HG02798 (cell line): Measurements from ENCODE around the gene UCK2.

Experiments used
- ATAC-seq: cut with Tn5 transposase; IDR thresholded peaks from one replicate; pipeline ENCODE4 v1.9.1; 2021; ENCODE audit warnings: mild to moderate bottlenecking; ENCODE audit not compliant: unreplicated experiment, poor library complexity

The UCK2 gene

DNA sequence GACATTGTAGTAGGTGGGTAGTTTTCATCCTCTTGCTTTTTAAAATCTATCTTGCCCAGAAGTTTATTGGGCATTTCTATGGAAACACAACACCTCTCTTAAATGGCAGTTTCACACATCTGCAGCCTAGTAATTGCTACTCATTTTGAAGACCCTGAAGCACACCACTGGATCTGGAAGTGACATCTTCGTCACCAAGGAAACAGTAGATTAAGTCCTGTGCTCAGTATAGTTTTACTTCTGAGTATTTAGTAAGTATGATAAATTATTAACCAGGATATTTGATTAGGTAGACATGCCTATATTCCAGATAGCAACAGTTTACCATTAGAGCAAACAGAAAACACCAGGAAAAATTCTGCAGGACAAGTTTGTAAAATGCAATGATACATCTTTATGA is 48.7 kb downstream of the UCK2 start:
- no peak for ATAC-seq

DNA sequence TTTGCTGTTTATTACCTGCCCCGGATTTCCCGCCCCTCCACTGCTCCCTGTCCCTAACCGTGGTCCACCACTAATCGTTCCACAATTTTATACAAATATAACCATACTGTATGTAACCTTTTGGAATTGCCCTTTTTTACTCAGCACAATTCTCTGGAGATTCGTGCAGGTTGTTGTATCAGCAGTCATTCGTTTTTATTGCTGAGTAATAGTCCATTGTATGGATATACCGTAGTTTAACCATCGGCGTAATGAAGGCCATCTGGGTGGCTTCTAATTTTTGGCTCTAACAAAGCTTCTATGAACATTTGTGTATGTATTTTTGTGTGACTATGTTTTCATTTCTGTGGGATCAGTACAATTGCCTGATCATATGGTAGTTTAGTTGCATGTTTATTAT is 50.0 kb downstream of the UCK2 start:
- ATAC-seq: no peak

DNA sequence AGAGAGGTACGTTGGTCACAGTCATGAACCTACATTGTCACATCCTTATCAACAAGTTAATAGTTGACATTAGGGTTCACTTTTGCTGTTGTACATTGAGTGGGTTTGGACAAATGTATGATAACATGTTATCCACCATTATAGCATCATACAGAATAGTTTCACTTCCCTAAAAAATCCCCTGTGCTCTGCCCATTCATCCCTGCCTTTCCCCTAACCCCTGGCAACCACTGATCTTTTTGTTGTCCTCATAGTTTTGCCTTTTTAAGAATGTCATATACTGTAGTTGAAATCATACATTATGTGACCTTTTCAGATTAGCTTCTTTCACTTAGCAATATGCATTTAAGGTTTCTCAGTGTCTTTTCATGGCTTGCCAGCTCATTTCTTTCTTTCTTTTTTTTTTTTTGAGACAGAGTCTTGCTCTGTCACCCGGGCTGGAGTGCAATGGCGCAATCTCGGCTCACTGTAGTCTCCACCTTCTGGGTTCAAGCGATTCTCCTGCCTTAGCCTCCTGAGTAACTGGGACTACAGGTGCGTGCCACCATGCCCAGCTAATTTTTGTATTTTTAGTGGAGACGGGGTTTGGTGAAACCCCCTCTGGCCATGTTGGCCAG is 50.6 kb downstream of the UCK2 start:
- ATAC-seq: peak; percentile 61

DNA sequence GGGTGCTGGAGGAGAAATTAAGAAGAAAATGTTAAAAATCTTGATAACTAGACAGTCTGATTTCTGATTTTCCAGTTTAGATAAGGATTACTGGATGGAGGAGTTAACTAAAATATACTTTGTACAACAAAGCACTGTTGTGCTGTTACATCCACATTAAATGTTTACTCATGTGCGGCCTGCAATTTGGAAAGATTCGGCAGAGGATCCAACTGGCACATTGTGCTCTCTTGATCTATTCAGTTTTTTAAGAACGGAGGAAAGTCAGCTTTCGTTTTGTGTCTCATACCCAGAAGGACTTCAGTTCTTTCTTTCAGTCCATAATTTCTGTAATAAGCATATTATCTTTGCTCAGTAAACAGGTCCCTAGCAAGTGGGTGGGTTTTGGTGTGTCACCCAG is 52.5 kb downstream of the UCK2 start:
- ATAC-seq: no peak

DNA sequence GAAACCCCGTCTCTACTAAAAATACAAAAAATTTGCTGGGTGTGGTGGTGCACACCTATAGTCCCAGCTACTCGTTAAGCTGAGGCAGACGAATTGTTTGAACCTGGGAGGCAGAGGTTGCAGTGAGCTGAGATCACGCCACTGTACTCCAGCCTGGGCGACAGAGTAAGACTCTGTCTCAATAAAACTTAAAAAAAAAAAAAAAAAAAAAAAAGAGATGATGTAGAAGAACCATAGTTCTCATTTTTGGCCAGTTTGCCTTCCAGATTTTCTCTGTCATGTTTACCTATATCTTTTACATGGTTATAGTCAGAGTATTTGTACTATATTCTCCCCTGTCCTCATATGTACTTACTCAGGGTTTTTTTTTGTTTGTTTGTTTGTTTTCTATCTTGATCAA is 53.6 kb downstream of the UCK2 start:
- no peak for ATAC-seq

DNA sequence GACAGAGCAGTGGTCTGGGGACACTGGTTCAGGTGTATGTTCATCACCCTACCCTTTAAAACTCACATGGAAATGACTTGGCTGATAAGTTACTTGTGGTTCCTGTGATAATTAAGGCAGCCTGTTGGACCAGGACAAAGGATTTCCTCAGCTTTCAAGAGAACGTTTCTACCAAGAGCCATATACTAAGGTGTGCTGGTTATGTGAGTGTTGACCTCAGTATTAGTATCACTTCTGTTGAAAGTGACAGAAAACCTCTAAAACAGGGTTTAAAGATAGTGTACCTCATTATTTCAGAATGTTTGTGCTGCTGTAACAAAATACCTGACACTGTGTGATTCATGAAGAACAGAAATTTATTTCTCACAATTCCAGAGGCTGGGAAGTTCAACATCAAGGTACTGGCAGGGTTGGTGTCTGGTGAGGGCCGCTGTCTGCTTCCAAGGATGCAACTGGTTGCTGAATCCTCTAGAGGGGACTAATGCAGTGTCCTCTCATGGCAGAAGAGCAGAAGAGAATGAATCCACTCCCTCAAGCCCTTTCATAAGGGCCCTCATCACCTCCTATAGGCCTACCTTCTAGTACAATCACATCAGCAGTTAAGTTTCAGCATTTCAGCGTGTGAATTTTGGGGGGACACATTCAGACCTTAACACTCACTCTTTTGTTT is 54.9 kb downstream of the UCK2 start:
- ATAC-seq: peak; percentile 31

DNA sequence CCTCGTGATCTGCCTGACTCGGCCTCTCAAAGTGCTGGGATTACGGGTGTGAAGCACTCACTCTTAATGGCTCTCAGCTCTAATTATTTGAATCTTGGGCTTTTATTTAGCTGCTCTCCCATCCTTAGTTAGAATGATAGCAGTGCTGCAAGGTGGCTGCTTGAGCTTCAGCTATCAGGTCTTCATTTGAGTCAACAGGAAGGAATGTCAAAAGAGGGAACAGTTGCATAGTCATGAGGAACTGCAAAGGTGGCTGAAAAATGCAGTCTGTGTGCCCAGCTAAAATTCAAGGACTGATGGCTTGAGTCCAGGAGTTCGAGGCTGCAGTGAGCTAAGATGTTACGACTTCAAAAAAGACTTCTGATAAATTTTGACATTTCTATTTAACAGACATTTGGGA is 55.6 kb downstream of the UCK2 start:
- no peak for ATAC-seq

DNA sequence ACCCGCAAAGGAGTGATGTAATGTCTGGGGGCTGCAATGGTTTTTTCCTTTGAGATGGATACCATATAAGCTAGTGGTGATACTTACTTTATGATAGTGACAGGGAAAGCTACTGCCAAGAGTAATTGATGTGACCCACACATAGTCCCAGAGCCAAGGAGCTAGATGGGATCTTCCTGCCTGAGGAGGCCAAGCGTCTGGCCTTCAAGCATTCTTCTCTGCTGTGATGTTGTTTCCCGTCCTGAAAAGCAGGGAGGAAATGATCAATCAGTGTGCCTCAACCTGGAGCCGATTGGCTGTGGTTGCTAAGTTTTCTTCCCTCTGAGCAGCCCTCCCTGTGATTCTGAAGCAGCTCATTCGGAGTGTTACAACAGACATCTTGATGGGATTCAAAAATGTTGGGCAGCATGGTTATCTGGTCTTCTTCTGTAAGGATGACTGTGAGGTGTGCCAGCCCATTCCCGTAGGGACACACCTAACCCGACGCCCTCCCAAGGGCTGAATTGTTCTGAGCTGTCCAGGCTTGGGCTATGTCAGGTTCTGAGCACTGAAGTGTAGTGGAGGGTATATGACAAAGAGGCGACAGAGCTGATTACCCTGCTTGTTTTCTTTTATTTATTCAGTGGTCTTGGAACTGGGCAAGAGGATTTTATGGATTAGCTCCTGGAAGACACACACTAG is 56.7 kb downstream of the UCK2 start:
- no peak for ATAC-seq

DNA sequence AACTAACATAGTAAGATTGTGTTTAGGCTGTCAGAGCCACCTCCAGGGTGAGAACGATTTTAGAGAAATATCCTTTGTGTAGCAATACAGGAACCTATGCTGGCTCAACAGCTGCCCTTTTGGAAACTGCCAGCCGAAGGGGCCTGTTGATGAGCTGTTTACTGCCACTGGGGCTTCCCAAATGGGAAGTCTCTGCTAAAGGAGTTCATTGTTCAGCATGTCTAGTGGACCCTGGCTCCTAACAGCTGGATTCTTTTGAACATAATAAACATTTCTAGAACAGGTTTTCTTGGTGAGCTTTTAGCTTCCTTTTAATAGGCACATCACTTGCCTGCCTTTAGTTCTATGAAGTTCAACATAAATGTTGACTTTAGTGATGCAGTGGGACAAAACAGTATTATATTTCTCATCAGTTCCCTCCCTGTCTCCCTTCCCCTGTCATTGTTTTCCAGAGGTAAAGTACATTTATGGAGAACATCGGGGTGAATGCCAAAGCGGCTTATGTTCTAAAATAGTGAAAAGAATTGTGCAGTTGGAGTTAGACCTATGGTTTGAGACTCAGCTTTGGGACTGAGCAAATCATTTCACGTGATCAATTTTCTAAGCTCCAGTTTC is 57.4 kb downstream of the UCK2 start:
- peak; percentile 36 for ATAC-seq

DNA sequence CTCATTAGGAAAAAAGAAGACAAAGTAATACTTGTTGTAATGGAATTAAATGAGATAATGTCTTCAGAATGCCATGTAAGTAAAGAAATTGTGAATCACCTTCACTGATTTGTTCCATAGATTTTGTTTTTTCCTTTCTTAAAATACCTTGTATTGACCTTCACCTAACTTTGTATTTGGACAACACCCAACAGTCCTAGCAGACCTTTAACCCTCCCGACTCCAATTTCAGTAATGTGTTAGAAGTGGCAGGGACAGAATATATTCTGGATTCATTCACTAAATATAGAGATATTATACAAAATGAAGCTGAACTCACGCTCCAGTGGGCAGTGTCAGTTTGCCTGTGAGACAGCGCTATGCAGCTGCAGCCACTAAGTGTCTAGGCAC is 57.9 kb downstream of the UCK2 start:
- no peak for ATAC-seq

DNA sequence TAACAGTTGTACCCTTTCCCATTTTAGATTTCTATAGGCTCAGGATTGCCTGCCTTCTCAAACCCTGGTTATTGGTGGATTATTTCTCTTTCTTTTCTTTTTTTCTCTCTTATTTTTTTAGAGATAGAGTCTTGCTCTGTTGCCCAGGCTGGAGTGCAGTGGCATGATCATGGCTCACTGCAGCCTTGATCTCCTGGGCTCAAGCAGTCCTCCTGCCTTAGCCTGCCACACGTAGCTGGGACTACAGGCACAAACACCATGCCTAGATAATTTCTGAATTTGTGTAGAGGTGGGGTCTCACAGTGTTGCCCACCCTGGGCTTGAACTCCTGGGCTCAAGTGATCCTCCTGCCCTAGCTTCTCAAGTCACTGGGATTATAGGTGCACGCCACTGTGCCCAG is 58.8 kb downstream of the UCK2 start:
- ATAC-seq: no peak

DNA sequence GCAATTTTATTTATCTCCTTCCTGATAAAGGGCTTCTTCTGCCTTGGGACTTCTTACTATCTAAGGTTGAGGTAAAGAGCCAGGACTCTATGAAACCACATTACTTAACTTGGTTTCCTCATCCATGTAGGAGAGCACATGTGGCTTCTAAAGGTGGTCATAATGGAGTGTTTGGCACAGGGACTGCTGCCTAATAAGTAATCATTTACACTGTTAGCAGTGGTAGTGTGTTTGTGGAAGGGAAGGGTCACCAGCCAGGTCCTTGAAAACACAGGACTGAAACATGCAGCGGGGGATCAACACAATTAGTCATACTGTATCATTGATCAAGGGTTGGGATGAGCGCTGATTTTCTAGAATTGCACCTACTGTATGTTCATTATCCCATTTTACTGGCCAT is 59.6 kb downstream of the UCK2 start:
- no peak for ATAC-seq

DNA sequence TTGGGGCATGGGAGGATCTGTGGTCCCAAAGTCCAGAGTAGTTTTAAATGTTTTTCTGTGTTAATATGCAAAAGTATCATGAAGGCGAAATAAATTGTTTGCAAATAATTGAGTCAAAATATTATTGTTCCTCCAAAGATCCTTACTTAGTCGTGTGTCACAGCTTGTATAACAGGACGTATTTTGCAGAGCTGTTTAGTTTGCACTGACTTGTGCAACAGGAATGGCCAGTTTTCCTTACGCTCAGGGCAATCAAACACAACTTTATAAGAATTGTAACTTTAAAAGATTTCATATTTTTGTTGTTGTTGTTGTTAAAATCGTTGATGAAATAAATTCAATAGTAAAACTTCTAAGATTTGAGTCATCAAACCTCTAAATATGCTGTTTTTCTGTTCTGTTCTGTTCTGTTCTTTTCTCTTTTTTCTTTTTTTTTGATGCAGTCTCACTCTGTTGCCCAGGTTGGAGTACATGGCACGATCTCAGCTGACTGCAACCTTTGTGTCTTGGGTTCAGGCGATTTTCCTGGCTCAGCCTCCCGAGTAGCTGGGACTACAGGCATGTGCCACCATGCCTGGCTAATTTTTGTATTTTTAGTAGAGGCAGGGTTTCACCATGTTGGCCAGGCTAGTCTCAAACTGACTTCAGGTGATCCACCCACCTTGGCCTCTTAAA is 60.6 kb downstream of the UCK2 start:
- ATAC-seq: no peak

DNA sequence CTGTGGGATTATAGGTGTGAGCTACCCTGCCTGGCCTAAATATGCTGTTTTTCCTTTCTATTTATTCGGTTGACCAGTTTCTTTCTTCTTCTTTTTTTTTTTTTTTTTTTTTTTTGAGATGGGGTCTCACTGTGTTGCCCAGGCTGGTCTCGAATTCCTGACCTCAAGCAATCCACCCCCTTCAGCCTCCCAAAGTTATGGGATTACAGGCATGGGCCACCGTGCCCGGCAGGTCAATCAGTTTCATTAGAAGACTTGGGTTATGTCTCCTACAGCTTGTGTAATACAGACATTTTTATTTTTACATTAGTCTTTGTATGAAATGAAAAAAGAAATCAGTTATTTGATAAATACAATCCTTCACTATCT is 61.1 kb downstream of the UCK2 start:
- no peak for ATAC-seq

DNA sequence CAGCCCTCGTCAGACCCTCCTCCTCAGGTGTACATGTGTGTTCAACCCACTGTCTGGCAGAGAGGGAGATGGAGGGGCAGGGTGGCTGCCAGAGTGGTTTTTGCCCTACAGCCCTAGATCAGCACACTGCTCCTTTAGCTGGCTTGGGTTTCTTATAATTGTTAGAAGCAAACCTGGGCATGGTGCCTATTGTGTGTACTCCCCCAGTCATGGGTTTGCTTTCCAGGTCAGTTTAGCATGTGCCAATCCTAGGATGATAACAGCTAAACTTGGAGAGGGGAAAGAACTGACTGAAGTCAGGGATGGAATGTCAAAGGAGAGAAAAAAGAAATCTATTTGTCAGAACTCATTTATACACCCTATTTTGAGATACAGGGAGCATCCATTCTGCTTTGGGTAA is 63.3 kb downstream of the UCK2 start:
- no peak for ATAC-seq

DNA sequence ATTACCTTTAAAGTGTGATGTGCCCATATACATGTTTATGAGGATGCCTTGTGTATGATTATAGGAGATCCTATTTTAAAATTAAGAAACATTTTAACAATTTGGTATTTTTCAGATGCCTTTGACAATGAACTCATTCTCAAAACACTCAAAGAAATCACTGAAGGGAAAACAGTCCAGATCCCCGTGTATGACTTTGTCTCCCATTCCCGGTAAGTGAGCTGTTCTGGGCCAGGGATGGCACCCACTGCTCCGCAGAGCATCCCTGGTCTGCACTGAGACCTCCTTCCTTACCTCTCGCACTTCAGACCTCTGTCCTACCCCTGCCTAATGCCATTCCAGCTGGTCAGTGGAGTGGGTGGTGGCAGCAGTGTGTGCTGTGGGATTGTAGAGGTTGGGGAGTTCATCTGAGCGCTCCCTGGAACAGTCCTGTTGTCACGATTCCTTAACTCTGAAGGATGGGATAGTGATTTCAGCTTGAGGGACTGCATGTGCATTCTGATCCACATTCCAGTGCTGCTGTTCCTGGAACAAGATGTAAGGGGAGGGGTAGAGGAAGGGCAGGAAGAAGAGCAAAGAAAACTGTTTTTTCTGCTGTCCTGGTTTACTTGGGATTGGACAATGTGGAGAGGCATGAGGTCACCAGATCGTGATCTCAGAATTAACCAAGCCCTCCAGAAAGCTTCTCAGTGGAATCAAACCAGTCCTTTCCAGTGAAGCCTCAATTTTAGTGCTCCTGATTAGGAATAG is 63.9 kb downstream of the UCK2 start:
- no peak for ATAC-seq

DNA sequence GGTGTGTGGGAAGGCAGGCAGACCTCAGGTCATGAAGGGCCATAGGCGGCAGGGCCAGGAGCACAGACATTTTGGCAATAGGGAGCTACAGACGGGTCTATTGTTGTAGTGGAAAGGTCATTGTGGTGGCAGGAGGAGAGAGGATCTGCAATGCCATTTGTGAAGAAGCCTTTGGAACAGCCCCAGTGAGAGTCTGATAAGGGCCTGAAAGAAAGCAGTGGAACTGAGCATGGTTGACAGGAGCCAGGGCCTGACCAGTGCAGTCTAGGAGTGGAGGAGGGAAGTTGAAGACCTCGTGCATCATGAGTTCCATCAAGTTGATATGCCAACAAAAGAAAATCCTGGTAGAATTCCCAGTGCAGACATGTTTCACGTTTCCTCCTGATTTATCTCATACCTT is 65.5 kb downstream of the UCK2 start:
- ATAC-seq: no peak

DNA sequence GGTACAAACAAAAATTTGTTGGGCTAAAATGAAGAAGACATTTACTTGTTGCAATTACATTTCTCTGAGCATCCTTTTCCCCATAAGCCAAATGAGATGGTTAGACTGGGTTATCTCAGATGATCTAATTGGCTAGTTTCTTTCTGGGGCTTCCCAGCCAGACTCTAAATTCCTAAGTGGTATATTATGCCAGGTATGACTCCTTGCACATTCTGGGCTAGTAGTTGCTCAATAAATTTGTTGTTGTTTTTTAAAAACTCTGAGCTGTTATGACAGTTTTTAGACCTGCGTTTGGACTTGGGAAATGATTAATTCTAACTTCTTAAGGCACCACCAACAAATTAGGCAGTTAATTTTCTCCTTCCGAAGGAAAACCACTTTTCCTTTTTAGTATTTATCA is 66.1 kb downstream of the UCK2 start:
- ATAC-seq: no peak

DNA sequence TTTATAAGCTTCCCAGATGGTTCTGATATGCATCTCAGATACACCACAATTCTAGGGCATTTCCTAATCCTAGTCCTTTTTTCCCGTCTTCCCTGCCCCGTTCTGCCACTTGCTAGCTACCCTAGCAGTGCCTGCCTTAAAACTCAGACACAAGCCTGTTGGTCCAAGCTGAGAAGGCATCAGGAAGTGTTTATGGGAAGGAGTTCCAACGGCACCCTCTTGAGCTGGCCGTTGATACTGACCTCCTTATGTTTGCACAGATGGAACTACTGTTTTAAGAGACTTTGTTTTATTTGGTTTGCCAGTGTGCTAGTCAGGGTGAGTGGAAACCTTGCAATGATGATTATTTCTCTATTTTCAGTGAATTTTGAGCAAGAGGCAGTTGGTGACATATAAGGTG is 67.2 kb downstream of the UCK2 start:
- no peak for ATAC-seq

DNA sequence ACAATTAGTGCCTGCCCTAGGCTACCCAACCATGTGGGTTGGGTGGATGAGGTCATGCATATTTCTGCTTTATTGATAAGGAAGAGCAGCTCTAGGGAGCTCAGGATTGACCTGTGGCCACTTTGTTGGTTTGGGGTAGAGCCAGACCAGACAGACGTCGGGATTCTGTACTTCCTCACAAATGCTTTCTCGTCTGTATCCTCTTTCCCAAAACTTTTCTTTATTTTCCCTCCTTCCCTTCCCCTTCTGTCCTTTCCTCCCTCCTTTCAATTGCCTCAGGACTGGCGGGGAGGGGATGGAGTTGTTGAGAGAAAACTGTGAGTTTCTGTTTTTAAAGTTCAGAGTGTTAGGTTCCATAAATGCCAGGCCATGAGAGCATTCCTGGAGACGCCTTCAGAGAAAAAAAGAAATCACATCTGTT is 68.0 kb downstream of the UCK2 start:
- no peak for ATAC-seq
